Effector CD4-positive, alpha-beta T cell (primary cell): Measurements from ENCODE around the gene LIPE.
"Not testable (repeated sequence)": the region's sequence is repeated elsewhere in the genome, so short reads cannot be mapped to it uniquely, and the experiment has no call there.

Source experiments
- DNase-seq: peaks from one replicate; pipeline ENCODE4 v3.0.0-alpha.2; 2020
- total RNA-seq: gene quantifications from one replicate; lab custom pipeline; 2026; lab: John Stamatoyannopoulos, UW

Gene LIPE, protein sequence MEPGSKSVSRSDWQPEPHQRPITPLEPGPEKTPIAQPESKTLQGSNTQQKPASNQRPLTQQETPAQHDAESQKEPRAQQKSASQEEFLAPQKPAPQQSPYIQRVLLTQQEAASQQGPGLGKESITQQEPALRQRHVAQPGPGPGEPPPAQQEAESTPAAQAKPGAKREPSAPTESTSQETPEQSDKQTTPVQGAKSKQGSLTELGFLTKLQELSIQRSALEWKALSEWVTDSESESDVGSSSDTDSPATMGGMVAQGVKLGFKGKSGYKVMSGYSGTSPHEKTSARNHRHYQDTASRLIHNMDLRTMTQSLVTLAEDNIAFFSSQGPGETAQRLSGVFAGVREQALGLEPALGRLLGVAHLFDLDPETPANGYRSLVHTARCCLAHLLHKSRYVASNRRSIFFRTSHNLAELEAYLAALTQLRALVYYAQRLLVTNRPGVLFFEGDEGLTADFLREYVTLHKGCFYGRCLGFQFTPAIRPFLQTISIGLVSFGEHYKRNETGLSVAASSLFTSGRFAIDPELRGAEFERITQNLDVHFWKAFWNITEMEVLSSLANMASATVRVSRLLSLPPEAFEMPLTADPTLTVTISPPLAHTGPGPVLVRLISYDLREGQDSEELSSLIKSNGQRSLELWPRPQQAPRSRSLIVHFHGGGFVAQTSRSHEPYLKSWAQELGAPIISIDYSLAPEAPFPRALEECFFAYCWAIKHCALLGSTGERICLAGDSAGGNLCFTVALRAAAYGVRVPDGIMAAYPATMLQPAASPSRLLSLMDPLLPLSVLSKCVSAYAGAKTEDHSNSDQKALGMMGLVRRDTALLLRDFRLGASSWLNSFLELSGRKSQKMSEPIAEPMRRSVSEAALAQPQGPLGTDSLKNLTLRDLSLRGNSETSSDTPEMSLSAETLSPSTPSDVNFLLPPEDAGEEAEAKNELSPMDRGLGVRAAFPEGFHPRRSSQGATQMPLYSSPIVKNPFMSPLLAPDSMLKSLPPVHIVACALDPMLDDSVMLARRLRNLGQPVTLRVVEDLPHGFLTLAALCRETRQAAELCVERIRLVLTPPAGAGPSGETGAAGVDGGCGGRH
- 11.1 reads per million, percentile 34 among the genes with 10 or more reads in this experiment for total RNA-seq

- no peak for DNase-seq
Observed at GRCh38 chr19:42427313-42427712, at the start of gene LIPE. Gene LIPE (minus strand): TSS chr19:42427388. CDS start chr19:42427149, 239 bp downstream.

DNA sequence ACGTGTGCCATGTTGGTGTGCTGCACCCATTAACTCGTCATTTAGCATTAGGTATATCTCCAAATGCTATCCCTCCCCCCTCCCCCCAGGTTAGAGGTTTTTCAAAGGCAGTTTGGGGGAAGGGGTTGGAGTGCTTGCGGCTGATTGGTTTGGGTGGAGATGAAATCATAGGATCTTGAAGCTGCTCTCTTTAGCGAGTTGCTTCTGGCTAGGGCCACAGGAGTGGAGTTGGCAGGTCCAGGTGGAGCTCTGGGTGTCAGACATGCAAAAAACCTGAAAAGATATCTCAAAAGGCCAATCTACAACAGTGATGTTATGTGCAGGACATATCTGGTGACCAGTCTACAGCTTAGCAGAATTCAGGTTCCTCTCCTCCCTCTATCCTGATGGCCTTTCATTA is 48.2 kb upstream of the LIPE start:
- DNase-seq: no peak

- DNase-seq: no peak
Observed at GRCh38 chr19:42474743-42475142, 47.6 kb upstream of the LIPE start.

DNA sequence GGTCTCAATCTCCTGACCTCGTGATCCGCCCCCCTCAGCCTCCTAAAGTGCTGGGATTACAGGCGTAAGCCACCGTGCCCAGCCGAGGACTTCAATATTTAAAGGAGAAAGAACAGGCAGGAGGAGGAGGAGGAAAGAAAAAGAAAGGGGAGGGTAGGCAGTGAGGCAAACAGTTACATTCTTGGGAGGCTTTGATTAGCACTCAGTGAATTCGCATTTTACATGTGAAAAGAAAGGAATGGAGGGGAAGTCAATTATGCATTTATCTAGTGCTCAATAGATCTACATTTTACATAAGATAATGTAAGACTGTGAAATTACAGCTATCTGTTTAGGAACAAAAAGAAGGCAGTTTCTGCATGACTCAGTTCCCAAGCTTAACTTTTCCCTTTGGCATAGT is 46.5 kb upstream of the LIPE start:
- DNase-seq: no peak

GRCh38 chr19:42472402-42473147 is 45.4 kb upstream of the LIPE start:
- DNase-seq: no peak

- no peak for DNase-seq
Observed at GRCh38 chr19:42471554-42472249, 44.5 kb upstream of the LIPE start.

DNA sequence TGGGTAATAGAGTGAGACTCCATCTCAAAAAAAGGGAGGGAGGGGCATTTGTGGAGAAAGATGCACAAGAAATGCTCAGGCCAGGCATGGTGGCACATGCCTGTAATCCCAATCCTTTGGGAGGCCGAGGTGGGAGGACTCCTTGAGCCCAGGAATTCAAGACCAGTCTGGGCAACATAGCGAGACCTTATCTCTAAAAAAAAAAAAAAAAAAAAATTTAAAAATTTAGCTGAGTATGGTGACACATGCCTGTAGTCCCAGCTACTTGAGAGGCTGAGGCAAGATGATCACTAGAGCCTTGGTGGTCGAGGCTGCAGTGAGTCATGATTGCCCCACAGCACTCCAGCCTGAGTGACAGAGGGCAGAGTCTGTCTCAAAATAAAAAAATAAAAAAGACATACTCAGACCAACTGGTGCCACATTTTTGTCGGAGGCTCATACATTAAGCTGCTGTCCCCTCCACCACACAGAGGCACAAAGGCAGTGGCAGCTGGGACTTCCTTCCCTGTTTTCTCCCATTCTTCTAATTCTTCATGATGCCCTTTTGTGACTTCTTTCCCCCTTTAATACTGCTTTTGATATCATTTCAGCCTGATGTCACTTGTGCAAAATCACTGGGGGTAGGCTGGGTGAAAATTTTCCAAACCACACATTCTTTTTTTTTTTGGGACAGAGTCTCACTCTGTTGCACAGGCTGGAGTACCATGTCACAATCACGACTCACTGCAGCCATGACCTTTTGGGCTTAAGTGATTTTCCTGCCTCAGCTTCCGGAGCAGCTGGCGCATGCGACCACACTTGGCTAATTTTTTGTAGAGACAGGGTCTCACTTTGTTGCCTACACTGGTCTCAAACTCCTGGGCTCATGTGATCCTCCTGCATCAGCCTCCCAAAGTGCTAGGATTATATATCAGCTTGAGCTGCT is 42.4 kb upstream of the LIPE start:
- no peak for DNase-seq

DNA sequence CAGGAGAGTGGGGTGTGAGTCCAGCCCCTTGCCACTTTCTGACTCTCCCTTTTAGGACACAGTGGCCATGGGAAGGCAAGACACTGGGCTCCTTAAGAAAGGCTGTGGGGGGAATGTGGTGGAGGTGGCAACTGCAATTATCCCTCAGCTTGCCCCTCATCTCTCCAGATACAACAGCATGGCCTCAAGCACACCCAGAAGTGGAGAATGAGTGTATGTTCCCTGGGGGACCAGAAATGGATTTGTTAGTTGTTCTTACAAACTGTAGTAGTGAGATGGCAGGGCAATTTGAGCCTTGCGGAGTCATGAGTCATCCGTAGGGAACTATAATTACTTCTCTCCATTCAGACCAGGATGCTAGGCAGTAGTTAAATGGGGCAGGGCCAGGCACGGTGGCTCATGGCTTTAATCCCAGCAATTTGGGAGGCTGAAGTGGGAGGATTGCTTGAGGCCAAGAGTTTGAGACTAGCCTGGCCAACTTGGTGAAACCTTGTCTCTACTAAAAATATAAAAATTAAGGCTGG is 41.1 kb upstream of the LIPE start:
- no peak for DNase-seq

DNA sequence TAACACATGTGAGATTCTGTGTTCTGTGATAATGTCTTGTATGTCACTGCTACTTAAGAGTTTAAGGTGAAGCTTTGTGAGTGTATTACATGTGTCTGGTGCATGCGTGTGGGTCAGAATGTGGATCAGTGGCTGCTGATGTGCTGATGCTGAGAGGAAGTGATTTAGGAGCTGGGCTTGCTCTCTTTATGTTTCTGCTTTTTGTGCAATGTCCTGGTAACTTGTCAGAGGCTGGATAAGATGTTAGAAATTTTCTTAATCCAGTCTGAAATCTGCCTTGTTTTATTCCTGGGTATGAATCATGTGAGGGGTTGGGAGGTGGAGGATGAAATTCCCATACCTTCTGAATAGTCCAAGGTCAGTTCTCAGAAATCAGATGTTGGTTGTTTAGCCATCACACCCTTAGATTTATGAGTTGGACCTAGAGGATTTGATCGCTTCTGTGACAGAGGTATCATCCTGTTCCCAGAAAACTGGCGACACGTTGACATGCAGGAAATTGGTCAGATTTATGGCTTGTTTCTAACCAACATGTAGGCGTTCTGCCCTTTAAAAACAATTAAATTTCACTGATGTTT is 40.1 kb upstream of the LIPE start:
- DNase-seq: no peak

GRCh38 chr19:42466521-42467182 is 39.5 kb upstream of the LIPE start:
- no peak for DNase-seq

GRCh38 chr19:42465827-42466280 is 38.7 kb upstream of the LIPE start:
- DNase-seq: no peak

DNA sequence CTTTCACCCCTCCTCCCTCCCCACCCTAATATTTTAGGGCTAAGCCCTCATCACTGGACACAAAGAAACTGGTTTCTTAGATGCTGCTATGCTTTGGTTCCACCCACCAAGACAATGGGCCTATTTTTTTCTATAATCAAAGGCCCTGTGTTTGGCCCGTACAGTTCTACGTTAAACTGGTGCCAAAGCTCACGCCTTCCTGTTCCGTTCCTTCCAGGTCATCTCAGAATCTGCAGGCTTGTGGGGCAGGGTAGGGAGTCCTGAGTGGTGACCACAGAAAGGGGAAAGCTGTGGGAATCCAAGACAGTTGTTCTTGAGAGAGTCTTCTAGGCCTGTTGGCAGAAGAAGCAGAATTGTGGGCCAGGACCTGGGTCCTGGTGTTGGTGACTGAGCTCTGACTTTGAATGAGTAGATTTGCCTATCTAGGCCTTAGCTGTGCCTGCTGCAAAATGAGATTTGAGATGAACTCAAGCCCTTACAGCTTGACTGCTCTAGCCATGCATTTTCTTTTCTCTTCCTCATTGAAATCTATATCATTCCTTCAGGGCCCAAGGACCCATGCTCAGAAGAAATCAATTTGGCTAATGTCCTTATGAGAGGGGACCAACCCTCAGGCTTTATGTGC is 34.6 kb upstream of the LIPE start:
- DNase-seq: no peak

- DNase-seq: not testable (repeated sequence)
Observed at GRCh38 chr19:42461231-42461630, 34.0 kb upstream of the LIPE start.

GRCh38 chr19:42459926-42460325 is 32.7 kb upstream of the LIPE start:
- DNase-seq: no peak

- no peak for DNase-seq
Observed at GRCh38 chr19:42455621-42456081, 28.5 kb upstream of the LIPE start.

DNA sequence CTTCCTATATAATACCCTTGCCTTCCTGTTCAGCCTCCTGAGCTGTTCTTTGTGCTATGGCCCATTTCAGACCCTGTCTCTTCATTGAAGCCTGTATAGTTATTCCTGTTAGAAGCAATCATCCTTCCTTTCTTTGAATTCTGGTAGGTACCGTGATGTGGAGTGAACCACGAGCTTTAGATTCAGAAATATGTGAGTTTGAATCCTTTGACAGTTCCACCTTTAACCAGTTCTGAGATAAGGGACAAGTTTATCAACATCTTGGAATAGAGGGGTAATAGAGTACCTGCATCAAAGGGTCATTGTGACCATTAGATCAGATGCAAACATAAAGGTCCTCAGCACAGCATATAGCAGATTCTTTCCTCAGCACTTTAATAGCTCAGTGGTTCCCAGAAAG is 27.9 kb upstream of the LIPE start:
- DNase-seq: no peak

DNA sequence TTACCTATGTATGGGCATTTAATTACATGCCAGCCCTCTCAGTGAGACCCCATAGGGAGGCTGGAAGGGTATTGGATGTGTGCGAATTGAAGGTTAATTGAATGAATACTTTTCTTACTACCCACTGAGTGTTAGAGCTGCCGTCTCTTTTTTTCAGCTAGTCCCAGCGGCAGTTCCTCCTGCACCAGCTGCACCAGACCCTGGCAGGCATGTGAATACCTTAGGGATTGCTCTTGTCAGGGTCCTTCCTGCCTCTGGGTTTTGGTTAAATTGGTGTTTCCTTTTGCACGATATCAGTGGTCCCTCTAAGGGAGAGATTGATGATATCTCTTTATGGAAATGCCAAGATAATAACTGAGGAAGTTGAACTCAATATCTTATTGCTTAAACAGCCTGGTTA is 25.4 kb upstream of the LIPE start:
- DNase-seq: no peak

- peak; percentile 73 for DNase-seq
Observed at GRCh38 chr19:42450314-42450934, 23.2 kb upstream of the LIPE start.
